ENCODE measurements around the gene TIMM17B.
"Not testable (repeated sequence)": the region's sequence is repeated elsewhere in the genome, so short reads cannot be mapped to it uniquely, and the experiment has no call there.

Gene TIMM17B

DNA sequence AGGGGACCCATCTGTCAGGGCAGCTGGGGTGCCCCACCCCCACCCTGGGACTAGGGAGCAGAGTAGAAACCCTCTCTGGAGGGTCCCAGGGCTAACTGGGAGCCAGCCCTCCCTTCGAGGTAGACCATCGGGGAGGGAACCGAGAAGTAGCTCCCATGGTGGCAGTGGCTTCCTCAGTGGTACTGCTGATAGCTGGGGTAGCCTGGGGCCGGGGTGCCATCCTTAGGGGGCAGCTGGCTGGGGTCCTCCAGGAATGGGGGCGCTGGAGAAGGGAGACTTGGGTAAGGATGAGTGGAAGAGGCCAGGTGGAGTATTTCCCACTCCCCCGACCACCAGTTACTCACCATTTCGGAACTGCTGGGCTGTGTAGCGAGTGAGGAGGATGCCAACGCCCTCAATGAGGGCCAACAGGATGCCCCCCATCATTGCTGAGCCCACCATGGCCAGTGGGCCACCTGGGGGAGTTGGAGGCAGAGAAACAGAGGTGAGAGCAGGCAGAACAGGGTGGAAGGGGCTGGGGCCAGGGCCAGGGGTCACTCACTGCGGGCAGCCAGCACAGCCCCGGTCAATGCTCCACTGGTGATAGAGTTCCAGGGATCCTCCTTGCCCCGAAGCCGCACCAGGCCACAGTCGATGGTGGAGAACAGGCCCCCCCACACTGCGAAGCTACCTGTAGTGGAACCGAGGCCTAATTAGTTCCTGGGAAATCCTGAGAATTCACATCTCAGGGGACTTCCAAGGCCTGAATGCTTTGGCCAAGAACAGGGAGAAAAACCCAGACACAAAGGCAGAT is 3.8 kb downstream of the TIMM17B start:
- DNase-seq = no peak

DNA sequence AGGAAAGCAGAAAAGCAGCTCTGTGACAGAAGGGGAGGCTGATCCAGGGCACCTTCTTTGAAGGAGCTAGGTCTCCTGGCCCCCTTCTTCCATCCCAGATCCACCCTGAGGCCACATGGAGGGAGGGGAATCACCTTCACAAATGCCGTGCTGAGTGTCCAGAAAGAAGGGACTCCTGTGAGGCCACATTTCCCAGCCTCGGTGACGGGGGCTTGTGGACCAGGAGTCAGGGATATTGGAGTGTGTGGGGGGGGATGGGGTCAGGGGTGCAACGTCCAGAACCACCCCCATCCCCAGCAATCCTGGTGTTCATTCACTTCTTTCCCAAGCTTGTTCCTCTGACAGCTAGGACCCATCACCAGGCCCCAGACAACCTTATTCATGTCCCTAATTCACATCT is 4.7 kb downstream of the TIMM17B start:
- no peak for DNase-seq

DNA sequence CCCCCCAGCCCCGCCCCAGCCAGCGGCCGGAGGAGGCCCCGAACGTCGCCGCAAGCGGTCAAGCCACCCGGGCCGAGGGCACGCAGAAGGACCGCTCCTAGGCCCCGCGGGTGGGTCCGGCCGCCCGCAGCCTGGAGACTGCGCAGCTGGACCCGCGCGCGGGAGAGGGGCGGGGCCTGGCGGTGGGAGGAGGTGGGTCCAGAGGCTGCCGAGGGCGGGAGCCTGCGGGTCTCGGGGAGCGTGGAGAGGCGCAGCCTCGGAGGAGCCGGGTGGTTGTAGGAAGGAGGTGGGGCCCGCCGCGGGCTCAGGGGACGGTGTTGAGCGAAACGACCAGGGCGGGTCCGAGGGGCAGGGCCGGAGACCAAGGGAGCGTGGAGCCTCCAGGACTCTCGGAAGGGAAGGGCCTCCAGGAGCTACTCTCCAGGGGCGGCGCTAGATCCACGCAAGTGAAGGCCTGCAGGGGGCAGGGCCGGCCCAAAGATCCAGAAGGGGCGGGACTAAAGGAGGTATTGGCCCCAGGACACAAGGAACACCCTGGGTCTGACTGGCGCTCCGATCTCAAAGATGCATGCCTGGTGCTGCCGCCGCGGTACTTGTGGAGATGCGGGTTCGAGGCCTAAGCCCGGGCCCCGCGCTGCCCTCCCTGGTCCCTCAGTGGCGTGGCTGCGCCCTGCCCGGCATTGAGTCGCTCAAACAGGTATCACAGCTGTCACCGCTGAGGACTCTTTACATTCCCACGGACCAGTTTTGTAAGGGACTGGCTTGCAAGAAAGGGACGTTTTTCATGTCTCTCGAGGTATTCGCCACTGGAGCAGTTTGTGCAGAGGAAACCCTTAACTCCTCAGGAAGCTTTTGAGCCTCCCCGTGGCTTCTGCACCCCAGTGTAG is 5.9 kb downstream of the TIMM17B start:
- DNase-seq = peak; percentile 81

DNA sequence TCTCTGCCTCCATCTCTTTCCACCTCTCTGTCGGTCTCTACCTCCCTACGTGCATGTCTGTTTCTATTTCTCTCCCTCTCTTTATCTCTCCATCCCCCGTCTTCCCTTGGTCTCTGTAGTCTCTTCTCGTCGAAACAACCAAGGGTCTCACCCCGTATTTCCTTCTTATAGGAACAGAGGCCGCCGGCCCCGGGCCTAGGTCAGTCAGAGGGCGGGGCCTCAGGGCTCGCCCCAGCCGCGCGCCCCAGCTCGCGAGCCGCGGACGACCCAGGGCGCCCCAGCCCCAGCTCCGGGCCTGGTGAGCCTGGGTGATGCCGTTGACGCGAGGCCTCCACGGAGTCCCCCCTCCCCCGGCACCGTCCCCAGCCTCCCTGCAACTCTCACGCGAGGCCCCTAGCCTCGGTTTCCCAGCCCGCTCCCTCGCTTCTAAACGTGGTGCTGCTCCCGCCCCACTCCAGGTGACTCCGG is 6.6 kb downstream of the TIMM17B start:
- no peak for DNase-seq

DNA sequence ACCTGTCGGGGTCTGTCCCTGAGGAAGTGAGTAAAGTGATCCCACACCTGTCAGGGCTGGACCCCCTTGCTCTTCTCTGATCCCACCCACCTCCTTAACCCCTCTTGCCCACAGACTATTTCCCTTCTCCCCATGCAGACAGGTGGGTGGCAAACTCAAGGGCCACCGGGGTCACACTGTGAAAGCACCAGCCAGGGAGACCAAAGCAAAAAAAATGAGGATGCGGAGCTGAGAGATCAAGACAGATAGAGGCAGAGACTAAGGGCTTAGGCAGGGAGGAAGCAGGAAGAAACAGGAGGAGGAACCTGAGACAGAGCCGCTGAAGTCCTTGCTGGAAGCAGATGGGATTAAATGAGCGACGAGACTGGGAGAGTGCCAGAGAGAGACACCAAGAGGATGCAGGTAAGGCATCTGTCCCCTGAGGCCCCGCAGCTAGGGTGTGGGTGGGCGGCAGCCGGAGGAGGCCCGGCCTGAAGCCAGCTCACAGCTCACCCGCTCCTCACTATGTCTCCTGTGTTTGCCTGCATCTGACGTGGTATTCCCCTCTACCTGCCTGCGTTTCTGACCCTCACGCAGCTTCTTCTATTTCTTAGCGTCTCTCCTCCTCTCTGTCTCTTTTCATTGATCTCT is 7.2 kb downstream of the TIMM17B start:
- no peak for DNase-seq

DNA sequence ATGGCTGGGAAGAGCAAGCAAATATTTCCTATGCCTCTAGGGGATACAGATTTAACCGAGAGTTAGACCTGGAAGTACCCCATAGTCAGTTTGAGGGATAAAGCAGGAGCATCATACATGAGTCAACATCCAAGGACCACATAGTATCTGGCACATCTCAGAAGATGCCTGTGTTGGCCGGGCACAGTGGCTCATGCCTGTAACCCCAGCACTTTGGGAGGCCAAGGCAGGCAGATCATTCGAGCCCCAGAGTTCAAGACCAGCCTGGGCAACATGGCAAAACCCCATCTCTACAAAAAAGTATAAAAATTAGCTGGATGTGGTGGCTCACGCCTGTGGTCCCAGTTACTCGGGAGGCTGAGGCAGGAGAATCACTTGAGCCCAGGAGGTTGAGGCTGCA is 11.0 kb downstream of the TIMM17B start:
- DNase-seq = not testable (repeated sequence)

- DNase-seq = no peak
These were observed 13.8 kb downstream of the TIMM17B start for GRCh38 chrX:48883729-48884128.

- DNase-seq = not testable (repeated sequence)
These were observed 20.6 kb downstream of the TIMM17B start for GRCh38 chrX:48876944-48877343.

DNA sequence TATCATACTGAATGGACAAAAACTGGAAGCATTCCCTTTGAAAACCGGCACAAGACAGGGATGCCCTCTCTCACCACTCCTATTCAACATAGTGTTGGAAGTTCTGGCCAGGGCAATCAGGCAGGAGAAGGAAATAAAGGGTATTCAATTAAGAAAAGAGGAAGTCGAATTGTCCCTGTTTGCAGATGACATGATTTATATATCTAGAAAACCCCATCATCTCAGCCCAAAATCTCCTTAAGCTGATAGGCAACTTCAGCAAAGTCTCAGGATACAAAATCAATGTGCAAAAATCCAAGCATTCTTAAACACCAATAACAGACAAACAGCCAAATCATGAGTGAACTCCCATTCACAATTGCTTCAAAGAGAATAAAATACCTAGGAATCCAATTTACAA is 25.6 kb downstream of the TIMM17B start:
- DNase-seq = not testable (repeated sequence)

DNA sequence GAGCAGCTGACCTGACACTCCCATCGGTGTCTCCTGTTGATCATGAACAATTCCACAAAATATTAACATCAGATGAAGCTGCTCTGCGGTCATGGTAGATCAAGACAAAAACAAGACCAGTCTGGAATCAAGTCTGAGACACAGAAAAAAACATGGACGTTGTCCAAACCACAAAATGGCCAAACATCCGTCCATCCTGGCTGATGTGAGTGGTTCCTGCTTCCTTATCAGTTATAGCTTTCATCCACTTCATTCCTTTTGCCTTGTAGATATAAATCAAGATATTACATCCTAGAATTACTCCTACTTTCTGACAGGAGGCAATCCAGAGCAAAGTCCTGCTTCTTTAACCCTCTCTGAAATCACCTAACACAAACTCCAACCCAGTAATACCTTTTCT is 33.4 kb downstream of the TIMM17B start:
- no peak for DNase-seq

GRCh38 chrX:48854898-48855297 is 42.7 kb downstream of the TIMM17B start:
- no peak for DNase-seq

GRCh38 chrX:48854121-48854804 is 43.3 kb downstream of the TIMM17B start:
- not testable (repeated sequence) for DNase-seq

DNA sequence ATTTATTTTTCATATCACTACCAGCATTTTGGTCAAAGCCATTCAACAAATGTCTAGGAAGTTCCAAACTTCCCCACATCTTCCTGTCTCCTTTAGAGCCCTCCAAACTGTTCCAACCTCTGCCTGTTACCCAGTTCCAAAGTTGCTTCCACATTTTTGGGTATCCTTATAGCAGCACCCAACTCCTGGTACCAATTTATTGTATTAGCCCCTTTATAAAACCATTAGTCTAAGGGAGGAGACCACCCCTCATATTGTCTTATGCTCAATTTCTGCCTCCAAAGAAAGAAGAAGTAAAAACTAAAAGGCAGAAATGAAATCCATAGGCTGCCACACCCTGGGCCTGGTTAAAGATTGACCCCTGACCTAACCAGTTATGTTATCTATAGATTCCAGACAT is 44.1 kb downstream of the TIMM17B start:
- DNase-seq = not testable (repeated sequence)

GRCh38 chrX:48852857-48853256 is 44.7 kb downstream of the TIMM17B start:
- no peak for DNase-seq

DNA sequence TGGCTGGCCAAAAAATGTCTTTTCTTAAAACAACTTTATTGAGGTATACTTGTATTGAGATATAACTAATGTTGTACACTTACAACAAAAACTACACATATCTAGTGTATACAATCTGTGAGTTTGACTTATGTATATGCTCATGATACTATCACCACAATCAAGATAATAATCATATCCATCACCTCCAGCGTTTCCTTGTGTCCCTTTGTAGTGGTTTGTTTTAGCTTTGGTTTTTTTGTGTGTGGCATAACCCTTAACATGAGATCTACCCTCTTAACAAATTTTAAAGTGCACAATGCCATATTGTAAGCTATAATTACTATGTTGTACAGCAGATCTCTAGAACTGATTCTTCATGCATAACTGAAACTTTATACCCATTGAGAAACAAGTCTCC is 48.7 kb downstream of the TIMM17B start:
- DNase-seq = no peak
